ENCODE results near the gene FZD2. TPM values are rescaled to one million over a fixed set of nuclear protein-coding genes. Genes with fewer than 3 reads are reported as not detected.
A peak's percentile ranks its signal among the peaks of the same experiment; 100 is the strongest.

Gene FZD2
- total and polyA plus RNA-seq, 2 of the 8 experiments (the other 6 are each of a cell fraction or from before 2014, with no cell fraction given) = 17.6 to 86.7 TPM

DNA sequence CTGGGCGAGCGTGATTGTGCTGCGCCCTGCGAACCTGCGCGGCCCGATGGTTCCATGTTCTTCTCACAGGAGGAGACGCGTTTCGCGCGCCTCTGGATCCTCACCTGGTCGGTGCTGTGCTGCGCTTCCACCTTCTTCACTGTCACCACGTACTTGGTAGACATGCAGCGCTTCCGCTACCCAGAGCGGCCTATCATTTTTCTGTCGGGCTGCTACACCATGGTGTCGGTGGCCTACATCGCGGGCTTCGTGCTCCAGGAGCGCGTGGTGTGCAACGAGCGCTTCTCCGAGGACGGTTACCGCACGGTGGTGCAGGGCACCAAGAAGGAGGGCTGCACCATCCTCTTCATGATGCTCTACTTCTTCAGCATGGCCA, 1.0 kb downstream of the FZD2 start:
- Histone ChIP-seq H4K20me1 (replicated peaks in 1 of 2; ENCODE audit: control insufficient read depth in 1 of 2, insufficient read depth in 2 of 2, low read length in 2 of 2) (peaks cover 2 to 11% of the 10 kb centered on the region in 2 experiments), H4K5ac (ENCODE audit: insufficient read length, low read depth, low read length) (no peak overlapping the region), H2BK15ac (ENCODE audit: low read length) (peak overlapping the region; percentile 13), H3K4ac (replicated peaks; ENCODE audit: insufficient read length, low read depth, low read length) (no peak overlapping the region), H3K79me1 (ENCODE audit: low read depth, low read length) (peaks cover 3% of the 10 kb centered on the region), H2AFZ (ENCODE audit: low read length) (no peak overlapping the region), H3K56ac (replicated peaks; ENCODE audit: insufficient read length, low read depth, low read length) (no peak overlapping the region), H3K4me3 (ENCODE audit: extremely low read depth in 1 of 4, insufficient read depth in 2 of 4, low read depth in 3 of 4, low read length in 4 of 4) (peak overlapping the region; percentile 53 to 78 (median 75)), H3K27me3 (replicated peaks in 1 of 4; ENCODE audit: control insufficient read depth in 3 of 4, extremely low read depth in 1 of 4, insufficient read depth in 3 of 4, low read length in 3 of 4) (peaks cover 7 to 45% (median 30%) of the 10 kb centered on the region in 4 experiments; a peak in 6 of 7 replicates), H3K4me2 (ENCODE audit: insufficient read depth in 1 of 2, low read depth in 2 of 2, low read length in 2 of 2) (peak overlapping the region; percentile 86 to 98), H2BK12ac (ENCODE audit: low read depth, low read length) (peak overlapping the region; percentile 95; the same call in 1 of the 2 replicates), H3K9me3 (ENCODE audit: insufficient read depth in 2 of 2, low read depth in 1 of 2, low read length in 1 of 2) (peaks cover 0 to 7% of the 10 kb centered on the region in 2 experiments; a peak in 1 of 4 replicates), H2BK120ac (replicated peaks; ENCODE audit: low read depth, low read length) (peak overlapping the region; percentile 15), H2AK5ac (ENCODE audit: low read depth, low read length) (0 out of 2 replicates have a peak overlapping the region, but pooled peaks have one; percentile 25), H3K36me3 (ENCODE audit: control insufficient read depth in 2 of 4, insufficient read depth in 4 of 4, low read length in 3 of 4) (no peaks in the 10 kb centered on the region; a peak in 1 of 8 replicates), H3K27ac (ENCODE audit: low read depth, low read length) (no peak overlapping the region), H3K14ac (ENCODE audit: insufficient read length) (no peak overlapping the region), H2BK5ac (ENCODE audit: low read depth, low read length) (0 out of 2 replicates have a peak overlapping the region, but pooled peaks have one; percentile 26), H3K23me2 (ENCODE audit: low read depth, low read length) (peaks cover 20% of the 10 kb centered on the region; the same call in 1 of the 2 replicates), H3K18ac (ENCODE audit: extremely low read depth, low read length) (peak overlapping the region; percentile 48; the same call in 1 of the 2 replicates), H3K4me1 (replicated peaks in 1 of 4; ENCODE audit: control insufficient read depth in 3 of 4, insufficient read depth in 4 of 4, low read length in 3 of 4) (peaks cover 4 to 30% (median 22%) of the 10 kb centered on the region in 4 experiments), H2BK20ac (ENCODE audit: low read length) (peak overlapping the region; percentile 32; the same call in 1 of the 2 replicates), H3K23ac (ENCODE audit: insufficient read length) (no peak overlapping the region), H4K8ac (ENCODE audit: extremely low read depth, insufficient read depth, low read length) (peak overlapping the region; percentile 86; the same call in 1 of the 2 replicates), H4K91ac (replicated peaks; ENCODE audit: insufficient read length, low read length) (no peak overlapping the region), H3K79me2 (ENCODE audit: control insufficient read depth in 1 of 2, insufficient read depth in 2 of 2, low read length in 2 of 2) (peaks cover 0 to 18% of the 10 kb centered on the region in 2 experiments; a peak in 2 of 4 replicates), H3K9ac (replicated peaks in 1 of 4; ENCODE audit: extremely low read depth in 1 of 4, low read depth in 3 of 4, low read length in 3 of 4) (peak overlapping the region in 2 of 4 experiments; percentile 62 to 70; a peak in 4 of 7 replicates)
- POLR2A ChIA-PET (ENCODE audit: partially characterized antibody) = interaction anchor here (1.5 to 7.2 kb wide), 4 partner anchors 10 to 191 kb away, joined by 3 to 219 read pairs (median 6); no protein-coding TSS in a partner anchor
- FAIRE-seq = no peak
- no peak for DNase-seq (ENCODE audit: low read depth in 1 of 2, low spot score in 2 of 2)
- no peak for TF ChIP-seq RFX5 (IDR thresholded peaks at IDR 0.05; ENCODE audit: borderline replicate concordance, low read depth, low read length)
- TF ChIP-seq CHD1 (IDR thresholded peaks at IDR 0.05; ENCODE audit: low read depth, low read length) = no peak
- peak; percentile 70 for TF ChIP-seq EZH2 (IDR thresholded peaks at IDR 0.05; ENCODE audit: low read depth, low read length, severe bottlenecking)
- no peak for TF ChIP-seq FOSL1 (IDR thresholded peaks at IDR 0.05; ENCODE audit: insufficient read depth, low read depth, low read length)
- peak; percentile 84 for TF ChIP-seq SUZ12 (IDR thresholded peaks at IDR 0.05; ENCODE audit: low read length)
- TF ChIP-seq CTBP2 (IDR thresholded peaks at IDR 0.05; ENCODE audit: borderline replicate concordance, insufficient read depth, insufficient read length, low read length) = no peak
- TF ChIP-seq SAP30 (IDR thresholded peaks at IDR 0.05; ENCODE audit: insufficient read depth, insufficient replicate concordance, low read length) = no peak
- peak; percentile 22 for TF ChIP-seq KDM4A (IDR thresholded peaks at IDR 0.05; ENCODE audit: low read depth, low read length, severe bottlenecking)
- CTCF ChIA-PET (ENCODE audit: partially characterized antibody) = interaction anchor here (0.9 to 6.8 kb wide), 6 partner anchors 9 to 36 kb away, joined by 3 to 61 read pairs (median 4); no protein-coding TSS in a partner anchor
- WGBS, 2 experiments (ENCODE audit: extremely low coverage in 1 of 2, insufficient coverage in 1 of 2, insufficient read length in 1 of 2, insufficient replicate concordance in 2 of 2, low coverage in 1 of 2, low lambda C conversion rate in 2 of 2, missing lambda C conversion rate in 1 of 2) = 4% methylated on average over 31 of the region's 31 CpGs; no CpG with 5 or more reads in 1 of the 2 experiments

Measured in H1 (cell line).